Measurements from ENCODE around the gene FAM184B.

The FAM184B gene

DNA sequence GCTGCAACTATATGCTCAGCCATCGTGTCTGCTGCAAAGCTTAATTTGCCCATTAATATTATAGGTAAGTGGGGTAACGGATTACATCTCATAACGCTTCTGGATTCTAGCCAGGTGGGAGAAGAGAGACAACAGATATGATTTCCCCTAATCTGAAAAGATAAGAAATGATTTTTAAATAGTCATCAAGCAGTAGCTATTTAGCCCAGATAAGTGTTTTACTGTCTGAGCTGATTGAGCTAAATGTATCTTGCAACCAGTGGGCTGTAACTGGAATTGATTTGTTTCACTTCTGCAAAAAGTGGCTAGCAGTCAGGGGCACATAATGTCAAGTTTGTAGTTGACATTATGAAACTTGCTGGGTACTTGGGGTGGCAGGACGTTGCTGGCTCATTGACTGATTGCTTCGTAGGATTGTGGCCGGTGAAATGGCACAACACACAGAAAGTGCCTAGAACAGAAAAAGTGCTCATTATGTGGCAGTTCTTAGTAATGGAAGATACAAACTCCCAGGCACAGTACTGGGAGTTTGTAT lies 185.9 kb downstream of the FAM184B start:
- WGBS, 2 experiments: 93 to 99% methylated on average over 6 of the region's 6 CpGs
- no peaks in the 10 kb centered on the region for H3K9me3 ChIP-seq (ENCODE audit: control insufficient read depth, low read length)
- no peak overlapping the region for H3K4me3 ChIP-seq (ENCODE audit: insufficient read depth, low read depth, low read length)
- H3K4me1 ChIP-seq (ENCODE audit: control insufficient read depth, insufficient read depth, low read length): no peaks in the 10 kb centered on the region
- H3K27me3 ChIP-seq (ENCODE audit: control insufficient read depth, insufficient read depth, low read length, poor library complexity, severe bottlenecking): no peaks in the 10 kb centered on the region
- peaks cover 21% of the 10 kb centered on the region for H3K36me3 ChIP-seq (ENCODE audit: control insufficient read depth, insufficient read depth, low read length)
- no peak overlapping the region for H3K27ac ChIP-seq (ENCODE audit: insufficient read depth, low read depth, low read length, poor library complexity, severe bottlenecking)

DNA sequence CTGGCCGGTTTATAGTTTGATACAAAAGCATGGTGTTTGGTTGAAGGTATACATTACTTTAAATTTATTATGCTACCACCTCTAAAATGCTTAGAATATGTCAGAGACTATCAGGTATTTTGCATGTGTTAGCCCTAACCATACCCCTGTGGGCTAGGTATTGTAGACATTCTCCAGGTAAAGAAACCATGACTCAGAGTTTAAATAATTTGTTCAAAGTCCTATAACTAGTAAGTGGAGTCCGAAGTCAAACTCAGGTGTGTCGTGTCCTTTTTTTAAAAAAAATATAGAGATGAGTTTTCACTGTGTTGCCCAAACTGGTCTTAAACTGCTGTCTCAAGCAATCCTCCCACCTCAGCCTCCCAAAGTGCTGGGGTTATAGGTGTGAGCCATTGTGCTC lies 192.1 kb downstream of the FAM184B start:
- Histone ChIP-seq H3K36me3 (ENCODE audit: control insufficient read depth, insufficient read depth, low read length) (peaks cover 26% of the 10 kb centered on the region), H3K27me3 (ENCODE audit: control insufficient read depth, insufficient read depth, low read length, poor library complexity, severe bottlenecking) (no peaks in the 10 kb centered on the region), H3K9me3 (ENCODE audit: control insufficient read depth, low read length) (no peaks in the 10 kb centered on the region), H3K4me1 (ENCODE audit: control insufficient read depth, insufficient read depth, low read length) (no peaks in the 10 kb centered on the region), H3K4me3 (ENCODE audit: insufficient read depth, low read depth, low read length) (no peak overlapping the region), H3K27ac (ENCODE audit: insufficient read depth, low read depth, low read length, poor library complexity, severe bottlenecking) (no peak overlapping the region)
- WGBS, 2 experiments: 82 to 88% methylated on average over 3 of the region's 3 CpGs

DNA sequence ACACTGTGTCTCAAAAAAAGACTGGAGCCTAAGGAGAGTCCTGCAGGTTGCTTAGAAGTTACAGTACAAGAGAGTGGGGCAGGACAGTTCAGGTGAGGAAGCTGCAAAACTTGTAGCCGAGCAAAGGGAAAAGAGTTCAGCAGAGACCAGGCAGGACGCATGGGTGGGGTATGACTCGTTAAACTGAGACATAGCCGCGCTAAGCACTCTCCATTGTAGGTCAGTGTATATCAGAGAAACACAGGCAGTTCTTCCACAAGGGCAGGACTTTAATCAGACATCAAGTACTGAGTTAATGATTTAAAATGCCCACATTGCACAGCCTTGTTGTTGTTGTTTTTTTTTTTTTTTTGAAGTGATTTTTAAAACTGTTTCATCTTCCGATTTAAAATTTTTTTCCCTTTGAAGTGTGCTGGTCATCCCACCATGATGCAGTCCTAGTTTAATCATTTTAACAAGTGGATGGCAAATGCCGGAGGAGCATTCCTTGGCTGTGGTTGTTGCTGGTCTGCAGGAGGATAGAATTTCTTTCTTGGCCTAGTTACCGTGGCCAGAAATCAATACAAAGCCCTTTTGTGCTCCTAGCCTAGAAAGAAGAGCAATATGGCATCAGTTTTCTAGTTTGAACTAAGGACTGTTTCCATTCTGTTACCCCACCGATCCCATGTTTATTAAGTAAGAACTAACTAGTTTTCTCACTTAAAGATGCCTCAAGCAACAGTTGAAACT lies 194.2 kb downstream of the FAM184B start:
- Histone ChIP-seq H3K36me3 (ENCODE audit: control insufficient read depth, insufficient read depth, low read length) (peaks cover 35% of the 10 kb centered on the region), H3K27me3 (ENCODE audit: control insufficient read depth, insufficient read depth, low read length, poor library complexity, severe bottlenecking) (no peaks in the 10 kb centered on the region), H3K4me1 (ENCODE audit: control insufficient read depth, insufficient read depth, low read length) (no peaks in the 10 kb centered on the region), H3K4me3 (ENCODE audit: insufficient read depth, low read depth, low read length) (no peak overlapping the region), H3K27ac (ENCODE audit: insufficient read depth, low read depth, low read length, poor library complexity, severe bottlenecking) (no peak overlapping the region), H3K9me3 (ENCODE audit: control insufficient read depth, low read length) (no peaks in the 10 kb centered on the region)
- WGBS, 2 experiments: 95 to 96% methylated on average over 9 of the region's 9 CpGs

DNA sequence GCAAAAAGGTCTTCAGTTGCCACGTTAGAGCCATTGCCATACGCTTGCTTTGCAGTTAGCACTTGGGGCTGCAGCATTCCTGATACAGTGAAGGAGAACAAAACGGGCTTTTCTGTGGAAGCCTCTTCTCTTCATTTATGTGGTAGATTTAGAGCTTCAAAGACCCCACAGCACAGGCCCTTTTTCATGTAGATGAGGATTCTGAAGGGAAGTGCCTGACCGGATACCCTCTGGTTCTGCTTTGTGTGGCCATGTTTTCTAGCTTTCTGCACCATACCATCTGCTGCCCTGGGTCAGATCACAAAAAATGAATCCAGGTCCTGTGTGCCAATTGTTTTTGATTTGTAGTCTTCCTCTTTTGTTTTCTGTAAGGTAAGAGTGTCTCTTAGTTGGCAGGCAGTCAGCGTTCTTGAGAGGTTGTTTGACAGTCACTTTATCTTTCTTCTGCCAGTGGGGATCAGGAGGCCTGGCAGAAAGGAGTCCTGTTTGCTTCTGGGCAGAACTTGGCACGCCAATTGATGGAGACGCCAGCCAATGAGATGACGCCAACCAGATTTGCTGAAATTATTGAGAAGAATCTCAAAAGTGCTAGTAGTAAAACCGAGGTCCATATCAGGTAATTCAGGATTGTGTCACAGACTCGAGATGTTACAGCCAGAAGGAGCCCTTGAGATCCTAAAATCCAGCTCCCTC lies 196.8 kb downstream of the FAM184B start:
- 75 to 76% methylated on average over 10 of the region's 10 CpGs for WGBS, 2 experiments
- peaks cover 27% of the 10 kb centered on the region for H3K36me3 ChIP-seq (ENCODE audit: control insufficient read depth, insufficient read depth, low read length)
- no peak overlapping the region for H3K27ac ChIP-seq (ENCODE audit: insufficient read depth, low read depth, low read length, poor library complexity, severe bottlenecking)

DNA sequence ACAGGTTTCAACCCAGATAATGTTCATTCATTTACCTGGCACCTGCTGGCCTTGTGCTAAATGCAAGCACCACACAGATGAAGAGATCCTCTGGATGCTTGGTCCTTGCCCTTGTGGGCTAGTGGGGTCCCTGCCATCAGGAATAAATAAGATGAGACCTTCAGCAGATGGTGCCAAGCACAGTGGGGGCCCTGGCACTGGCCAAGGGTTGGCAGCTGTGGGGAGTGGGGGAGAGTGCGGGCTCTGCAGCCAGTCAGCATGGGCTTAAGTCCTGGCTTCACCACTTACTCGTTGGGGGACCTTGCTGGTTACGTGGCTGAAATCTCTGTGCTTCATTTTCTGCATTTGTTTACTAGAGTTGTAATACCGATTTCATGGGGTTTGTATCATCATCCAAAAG lies 197.5 kb downstream of the FAM184B start:
- H3K4me1 ChIP-seq (ENCODE audit: control insufficient read depth, insufficient read depth, low read length): no peaks in the 10 kb centered on the region
- H3K4me3 ChIP-seq (ENCODE audit: insufficient read depth, low read depth, low read length): no peak overlapping the region
- H3K9me3 ChIP-seq (ENCODE audit: control insufficient read depth, low read length): no peaks in the 10 kb centered on the region
- WGBS, 2 experiments: 95% methylated on average over 4 of the region's 4 CpGs
- peaks cover 21% of the 10 kb centered on the region for H3K36me3 ChIP-seq (ENCODE audit: control insufficient read depth, insufficient read depth, low read length)
- H3K27me3 ChIP-seq (ENCODE audit: control insufficient read depth, insufficient read depth, low read length, poor library complexity, severe bottlenecking): no peaks in the 10 kb centered on the region
- no peak overlapping the region for H3K27ac ChIP-seq (ENCODE audit: insufficient read depth, low read depth, low read length, poor library complexity, severe bottlenecking)

More for the DNA sequence above, 196.8 kb downstream of the FAM184B start:
- no peak overlapping the region for H3K4me3 ChIP-seq (ENCODE audit: insufficient read depth, low read depth, low read length)
- no peaks in the 10 kb centered on the region for H3K9me3 ChIP-seq (ENCODE audit: control insufficient read depth, low read length)
- no peaks in the 10 kb centered on the region for H3K4me1 ChIP-seq (ENCODE audit: control insufficient read depth, insufficient read depth, low read length)
- H3K27me3 ChIP-seq (ENCODE audit: control insufficient read depth, insufficient read depth, low read length, poor library complexity, severe bottlenecking): no peaks in the 10 kb centered on the region

DNA sequence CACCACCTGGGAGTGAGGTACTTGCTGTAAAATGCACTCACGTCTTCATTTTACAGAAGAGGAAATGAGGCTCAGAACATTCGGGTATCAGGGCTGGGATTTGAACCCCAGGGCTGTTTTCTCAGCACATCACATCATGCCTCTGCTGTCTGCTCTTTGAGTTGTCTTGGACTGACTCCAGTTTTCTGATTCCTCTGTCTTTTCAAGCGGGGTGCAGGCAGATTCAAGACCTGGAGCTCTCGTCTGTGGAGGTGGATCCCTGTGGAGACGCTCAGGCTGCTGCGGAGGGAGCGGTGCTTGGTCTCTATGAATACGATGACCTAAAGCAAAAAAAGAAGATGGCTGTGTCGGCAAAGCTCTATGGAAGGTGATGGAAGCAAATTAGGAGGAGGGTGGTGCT lies 198.1 kb downstream of the FAM184B start:
- H3K9me3 ChIP-seq (ENCODE audit: control insufficient read depth, low read length): no peaks in the 10 kb centered on the region

DNA sequence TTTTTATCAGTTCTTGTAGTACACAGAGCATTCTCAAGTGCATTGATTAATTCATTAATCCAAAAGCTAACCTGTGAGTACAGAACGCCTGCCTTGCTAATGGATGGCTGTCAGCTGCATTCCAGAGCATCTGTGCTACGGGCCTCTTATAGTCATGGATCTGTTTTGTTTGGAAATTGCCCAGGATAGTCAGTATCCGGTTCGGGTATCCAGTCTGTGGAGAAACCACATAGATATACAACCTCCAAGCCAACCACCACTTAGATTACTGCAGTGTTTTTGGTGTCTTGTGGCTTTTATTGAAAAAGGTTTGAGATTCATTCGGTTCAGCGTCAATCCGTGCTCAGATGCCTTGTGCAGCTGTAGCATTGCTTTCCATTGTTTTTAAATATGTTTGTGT lies 200.5 kb downstream of the FAM184B start:
- Histone ChIP-seq H3K27ac (ENCODE audit: insufficient read depth, low read depth, low read length, poor library complexity, severe bottlenecking) (no peak overlapping the region), H3K4me1 (ENCODE audit: control insufficient read depth, insufficient read depth, low read length) (no peaks in the 10 kb centered on the region), H3K9me3 (ENCODE audit: control insufficient read depth, low read length) (no peaks in the 10 kb centered on the region), H3K4me3 (ENCODE audit: insufficient read depth, low read depth, low read length) (no peak overlapping the region), H3K36me3 (ENCODE audit: control insufficient read depth, insufficient read depth, low read length) (peaks cover 20% of the 10 kb centered on the region), H3K27me3 (ENCODE audit: control insufficient read depth, insufficient read depth, low read length, poor library complexity, severe bottlenecking) (no peaks in the 10 kb centered on the region)
- 96% methylated on average over 5 to 7 of the region's 7 CpGs for WGBS, 2 experiments

More for the DNA sequence above, 198.1 kb downstream of the FAM184B start:
- Histone ChIP-seq H3K27me3 (ENCODE audit: control insufficient read depth, insufficient read depth, low read length, poor library complexity, severe bottlenecking) (no peaks in the 10 kb centered on the region), H3K36me3 (ENCODE audit: control insufficient read depth, insufficient read depth, low read length) (peaks cover 21% of the 10 kb centered on the region), H3K4me3 (ENCODE audit: insufficient read depth, low read depth, low read length) (no peak overlapping the region), H3K4me1 (ENCODE audit: control insufficient read depth, insufficient read depth, low read length) (no peaks in the 10 kb centered on the region), H3K27ac (ENCODE audit: insufficient read depth, low read depth, low read length, poor library complexity, severe bottlenecking) (no peak overlapping the region)
- WGBS, 2 experiments: 90 to 91% methylated on average over 9 of the region's 9 CpGs
